Measurements from ENCODE around the gene ANXA10.
"Not testable (repeated sequence)": the region's sequence is repeated elsewhere in the genome, so short reads cannot be mapped to it uniquely, and the experiment has no call there.

The ANXA10 gene

DNA sequence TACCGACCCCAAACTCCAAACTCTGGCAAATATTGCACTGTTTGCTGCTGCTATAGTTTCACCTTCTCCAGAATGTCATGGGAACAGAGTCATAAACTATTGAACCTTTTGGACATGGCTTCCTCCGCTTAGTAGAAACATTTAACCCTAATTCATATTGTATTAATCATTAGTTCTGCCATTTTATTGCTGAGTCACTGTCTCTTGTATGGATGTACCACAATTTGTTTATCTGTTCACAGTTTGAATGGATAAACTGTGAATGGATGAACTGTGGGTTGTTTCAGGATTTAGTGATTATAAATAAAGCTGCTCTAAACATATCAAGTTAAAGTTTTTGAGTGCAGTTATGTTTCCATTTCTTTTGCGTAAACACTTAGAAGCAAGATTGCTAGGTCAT is 10.1 kb downstream of the ANXA10 start:
- Histone ChIP-seq H3K36me3 (ENCODE audit: low read depth) (no peaks in the 10 kb centered on the region), H3K27ac (ENCODE audit: poor library complexity, severe bottlenecking) (no peak overlapping the region), H3K27me3 (ENCODE audit: insufficient read depth, poor library complexity, severe bottlenecking) (no peaks in the 10 kb centered on the region), H3K9me3 (ENCODE audit: severe bottlenecking) (no peaks in the 10 kb centered on the region), H3K4me1 (ENCODE audit: insufficient read depth, poor library complexity, severe bottlenecking) (peaks cover 23% of the 10 kb centered on the region), H3K4me3 (ENCODE audit: severe bottlenecking) (no peak overlapping the region)
- ATAC-seq (ENCODE audit: low read depth) (no peak), DNase-seq (ENCODE audit: low spot score) (no peak)
- TF ChIP-seq, protein P1, sequence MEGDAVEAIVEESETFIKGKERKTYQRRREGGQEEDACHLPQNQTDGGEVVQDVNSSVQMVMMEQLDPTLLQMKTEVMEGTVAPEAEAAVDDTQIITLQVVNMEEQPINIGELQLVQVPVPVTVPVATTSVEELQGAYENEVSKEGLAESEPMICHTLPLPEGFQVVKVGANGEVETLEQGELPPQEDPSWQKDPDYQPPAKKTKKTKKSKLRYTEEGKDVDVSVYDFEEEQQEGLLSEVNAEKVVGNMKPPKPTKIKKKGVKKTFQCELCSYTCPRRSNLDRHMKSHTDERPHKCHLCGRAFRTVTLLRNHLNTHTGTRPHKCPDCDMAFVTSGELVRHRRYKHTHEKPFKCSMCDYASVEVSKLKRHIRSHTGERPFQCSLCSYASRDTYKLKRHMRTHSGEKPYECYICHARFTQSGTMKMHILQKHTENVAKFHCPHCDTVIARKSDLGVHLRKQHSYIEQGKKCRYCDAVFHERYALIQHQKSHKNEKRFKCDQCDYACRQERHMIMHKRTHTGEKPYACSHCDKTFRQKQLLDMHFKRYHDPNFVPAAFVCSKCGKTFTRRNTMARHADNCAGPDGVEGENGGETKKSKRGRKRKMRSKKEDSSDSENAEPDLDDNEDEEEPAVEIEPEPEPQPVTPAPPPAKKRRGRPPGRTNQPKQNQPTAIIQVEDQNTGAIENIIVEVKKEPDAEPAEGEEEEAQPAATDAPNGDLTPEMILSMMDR (IDR thresholded peaks at IDR 0.05; ENCODE audit: poor library complexity, severe bottlenecking): no peak

DNA sequence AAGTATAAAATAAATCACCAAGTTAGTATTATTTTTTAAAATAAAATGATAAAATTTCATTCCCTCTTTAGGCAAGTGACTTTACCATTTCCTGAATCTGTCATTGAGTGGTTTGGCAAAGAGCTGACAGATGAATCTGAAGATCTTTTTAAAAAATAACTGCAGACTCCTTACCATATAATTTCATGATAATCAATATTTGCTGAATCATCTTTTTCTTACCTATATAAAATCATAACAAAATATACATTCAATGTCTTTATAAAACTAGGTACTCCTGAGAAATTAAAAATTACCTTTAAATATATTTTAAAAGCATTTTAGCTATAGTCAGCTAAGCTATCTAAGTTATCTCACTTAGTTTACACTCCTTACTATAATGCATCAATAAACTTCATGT is 17.2 kb downstream of the ANXA10 start:
- DNase-seq (ENCODE audit: low spot score) (no peak), ATAC-seq (ENCODE audit: low read depth) (no peak)
- H3K27ac ChIP-seq (ENCODE audit: poor library complexity, severe bottlenecking): no peak overlapping the region
- TF ChIP-seq, protein P1 (IDR thresholded peaks at IDR 0.05; ENCODE audit: poor library complexity, severe bottlenecking): no peak
- H3K27me3 ChIP-seq (ENCODE audit: insufficient read depth, poor library complexity, severe bottlenecking): no peaks in the 10 kb centered on the region
- no peaks in the 10 kb centered on the region for H3K36me3 ChIP-seq (ENCODE audit: low read depth)
- H3K4me1 ChIP-seq (ENCODE audit: insufficient read depth, poor library complexity, severe bottlenecking): no peaks in the 10 kb centered on the region
- H3K9me3 ChIP-seq (ENCODE audit: severe bottlenecking): no peaks in the 10 kb centered on the region
- no peak overlapping the region for H3K4me3 ChIP-seq (ENCODE audit: severe bottlenecking)

GRCh38 chr4:168113059-168113458 is 20.7 kb downstream of the ANXA10 start:
- ATAC-seq (ENCODE audit: low read depth); DNase-seq (ENCODE audit: low spot score); H3K36me3 ChIP-seq (ENCODE audit: low read depth); H3K9me3 ChIP-seq (ENCODE audit: severe bottlenecking); H3K4me3 ChIP-seq (ENCODE audit: severe bottlenecking); H3K4me1 ChIP-seq (ENCODE audit: insufficient read depth, poor library complexity, severe bottlenecking); H3K27me3 ChIP-seq (ENCODE audit: insufficient read depth, poor library complexity, severe bottlenecking); H3K27ac ChIP-seq (ENCODE audit: poor library complexity, severe bottlenecking): not testable (repeated sequence)

DNA sequence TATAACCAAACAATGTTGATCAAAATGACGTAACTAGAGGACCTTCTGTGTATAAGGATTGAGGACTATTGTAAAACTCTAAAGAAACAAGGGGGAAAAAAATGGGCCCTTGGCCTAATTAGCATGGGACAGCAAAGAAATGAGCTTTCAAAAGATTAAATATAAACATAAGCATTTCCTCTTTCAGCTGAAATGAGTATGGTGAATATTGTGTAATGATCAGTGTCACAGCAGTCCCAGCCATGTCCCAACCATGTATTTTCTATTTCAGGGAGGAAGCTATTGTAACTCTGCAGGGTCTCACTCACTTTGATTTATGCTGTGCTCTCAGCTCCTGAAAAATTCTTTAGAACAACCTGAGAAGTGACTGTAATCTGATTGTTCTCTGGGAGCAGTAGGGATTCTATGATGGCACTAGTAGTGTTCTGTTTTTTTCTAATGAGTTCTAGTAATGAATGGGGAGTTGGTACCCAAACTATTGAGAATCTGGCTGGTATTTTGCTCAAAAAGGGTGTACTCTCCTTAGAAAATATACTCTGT is 25.8 kb downstream of the ANXA10 start:
- Histone ChIP-seq H3K36me3 (ENCODE audit: low read depth) (no peaks in the 10 kb centered on the region), H3K4me3 (ENCODE audit: severe bottlenecking) (no peak overlapping the region), H3K9me3 (ENCODE audit: severe bottlenecking) (no peaks in the 10 kb centered on the region), H3K27me3 (ENCODE audit: insufficient read depth, poor library complexity, severe bottlenecking) (no peaks in the 10 kb centered on the region), H3K27ac (ENCODE audit: poor library complexity, severe bottlenecking) (no peak overlapping the region), H3K4me1 (ENCODE audit: insufficient read depth, poor library complexity, severe bottlenecking) (peaks cover 14% of the 10 kb centered on the region)
- DNase-seq (ENCODE audit: low spot score) (no peak), ATAC-seq (ENCODE audit: low read depth) (no peak)
- TF ChIP-seq, protein P1 (IDR thresholded peaks at IDR 0.05; ENCODE audit: poor library complexity, severe bottlenecking): no peak

GRCh38 chr4:168119100-168119499 is 26.8 kb downstream of the ANXA10 start:
- Histone ChIP-seq H3K27me3 (ENCODE audit: insufficient read depth, poor library complexity, severe bottlenecking) (no peaks in the 10 kb centered on the region), H3K4me1 (ENCODE audit: insufficient read depth, poor library complexity, severe bottlenecking) (peaks cover 19% of the 10 kb centered on the region), H3K36me3 (ENCODE audit: low read depth) (no peaks in the 10 kb centered on the region), H3K4me3 (ENCODE audit: severe bottlenecking) (no peak overlapping the region), H3K9me3 (ENCODE audit: severe bottlenecking) (no peaks in the 10 kb centered on the region), H3K27ac (ENCODE audit: poor library complexity, severe bottlenecking) (no peak overlapping the region)
- no peak for ATAC-seq (ENCODE audit: low read depth)
- TF ChIP-seq, protein P1 (IDR thresholded peaks at IDR 0.05; ENCODE audit: poor library complexity, severe bottlenecking): no peak
- no peak for DNase-seq (ENCODE audit: low spot score)
